ENCODE results near the gene ANKUB1.

ANKUB1 gene

GRCh38 chr3:149713730-149714654, 78.4 kb downstream of the ANKUB1 start:
- no peak for DNase-seq
